Endothelial cell of umbilical vein (primary cell): ENCODE results near the gene PTCD1.
"Not testable (repeated sequence)": the region's sequence is repeated elsewhere in the genome, so short reads cannot be mapped to it uniquely, and the experiment has no call there.

Experiments
- EZH2 ChIP-seq: IDR thresholded peaks from 2 replicates; pipeline ENCODE4 v1.6.1; 2012; ENCODE audit warnings: borderline replicate concordance, low read depth, mild to moderate bottlenecking, moderate library complexity, low read length, inconsistent platforms; ENCODE audit not compliant: severe bottlenecking
- POLR2A ChIP-seq: IDR thresholded peaks from 2 replicates; pipeline ENCODE4 v1.6.1; 2012; ENCODE audit warnings: low read depth, mild to moderate bottlenecking, control low read depth, low read length
- POLR2AphosphoS5 ChIP-seq: IDR thresholded peaks from 2 replicates; pipeline ENCODE4 v1.6.1; 2012; ENCODE audit warnings: low read depth, mild to moderate bottlenecking, control low read depth, low read length, moderate library complexity; ENCODE audit not compliant: insufficient read depth
- TF ChIP-seq, protein P1 (sequence below), 2 donors: IDR thresholded peaks; 1 replicate in 1 of 2; 2 replicates in 1 of 2; pipeline ENCODE4 v1.5.1; 2011; ENCODE audit warnings: low read length in 2 of 2, mild to moderate bottlenecking in 2 of 2, moderate library complexity in 2 of 2, control low read depth in 1 of 2, inconsistent platforms in 1 of 2, low read depth in 1 of 2; ENCODE audit not compliant: insufficient read depth in 1 of 2; ENCODE audit errors: extremely low read depth in 1 of 2

DNA sequence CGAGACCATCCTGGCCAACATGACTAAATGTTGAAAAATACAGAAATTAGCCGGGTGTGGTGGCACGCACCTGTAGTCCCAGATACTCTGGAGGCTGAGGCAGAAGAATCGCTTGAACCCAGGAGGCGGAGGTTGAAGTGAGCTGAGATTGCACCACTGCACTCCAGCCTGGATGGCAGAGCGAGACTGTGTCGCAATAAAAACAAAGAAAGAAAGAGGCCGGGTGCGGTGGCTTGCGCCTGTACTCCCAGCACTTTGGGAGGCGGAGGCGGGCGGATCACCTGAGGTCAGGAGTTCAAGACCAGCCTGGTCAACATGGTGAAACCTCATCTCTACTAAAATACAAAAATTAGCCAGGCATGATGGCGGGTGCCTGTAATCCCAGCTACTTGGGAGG, 51.4 kb downstream of the PTCD1 start:
- TF ChIP-seq, protein P1, sequence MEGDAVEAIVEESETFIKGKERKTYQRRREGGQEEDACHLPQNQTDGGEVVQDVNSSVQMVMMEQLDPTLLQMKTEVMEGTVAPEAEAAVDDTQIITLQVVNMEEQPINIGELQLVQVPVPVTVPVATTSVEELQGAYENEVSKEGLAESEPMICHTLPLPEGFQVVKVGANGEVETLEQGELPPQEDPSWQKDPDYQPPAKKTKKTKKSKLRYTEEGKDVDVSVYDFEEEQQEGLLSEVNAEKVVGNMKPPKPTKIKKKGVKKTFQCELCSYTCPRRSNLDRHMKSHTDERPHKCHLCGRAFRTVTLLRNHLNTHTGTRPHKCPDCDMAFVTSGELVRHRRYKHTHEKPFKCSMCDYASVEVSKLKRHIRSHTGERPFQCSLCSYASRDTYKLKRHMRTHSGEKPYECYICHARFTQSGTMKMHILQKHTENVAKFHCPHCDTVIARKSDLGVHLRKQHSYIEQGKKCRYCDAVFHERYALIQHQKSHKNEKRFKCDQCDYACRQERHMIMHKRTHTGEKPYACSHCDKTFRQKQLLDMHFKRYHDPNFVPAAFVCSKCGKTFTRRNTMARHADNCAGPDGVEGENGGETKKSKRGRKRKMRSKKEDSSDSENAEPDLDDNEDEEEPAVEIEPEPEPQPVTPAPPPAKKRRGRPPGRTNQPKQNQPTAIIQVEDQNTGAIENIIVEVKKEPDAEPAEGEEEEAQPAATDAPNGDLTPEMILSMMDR (IDR thresholded peaks at IDR 0.05; ENCODE audit: extremely low read depth in 1 of 2, insufficient read depth in 1 of 2, low read depth in 1 of 2, low read length in 2 of 2), result not testable (repeated sequence)
- not testable (repeated sequence) for TF ChIP-seq EZH2, POLR2AphosphoS5, POLR2A
